Endothelial cell of umbilical vein (primary cell): ENCODE results near the gene ZNF534. TPM values are rescaled to one million over a fixed set of nuclear protein-coding genes. Genes with fewer than 3 reads are reported as not detected.

Experiments
- BruUV-seq: library from RNA; stranded (reverse); fragments of 400-500 nt; replicated peaks from 2 replicates; lab custom pipeline; 2021; lab: Mats Ljungman, UMichigan
- CTCF ChIA-PET: fragments of 300-600, 350-600 bp; sonication (Branson Sonifier 250); formaldehyde crosslinking; loops from one replicate; lab custom pipeline; 2021; ENCODE audit warnings: antibody characterized with exemption, inconsistent platforms; lab: Charles Lee
- POLR2A ChIA-PET: fragments of 300-600, 350-600 bp; sonication (Branson Sonifier 250); formaldehyde crosslinking; loops from one replicate; lab custom pipeline; 2021; ENCODE audit warnings: antibody characterized with exemption, inconsistent platforms; lab: Charles Lee
- DNase-seq: peaks from one replicate; pipeline ENCODE4 v3.0.0-alpha.2; 2011; ENCODE audit warnings: low read depth, low spot score
- FAIRE-seq: peaks from 2 replicates; lab custom pipeline; 2011; peaks lifted over from hg19 to GRCh38; lab: Jason Lieb, UNC
- H2AFZ ChIP-seq: 2 replicates; pipeline ENCODE4 v1.6.0; 2012; ENCODE audit warnings: low read depth, low read length, control low read depth, inconsistent platforms
- H3K27ac ChIP-seq: 2 replicates; pipeline ENCODE4 v1.5.1; 2011; ENCODE audit warnings: low read depth, mild to moderate bottlenecking, control low read depth, low read length, moderate library complexity; ENCODE audit not compliant: insufficient read depth
- H3K27me3 ChIP-seq, 2 experiments: 2 replicates each; pipeline versions ENCODE4 v1.6.0 to v1.6.1; 2011; ENCODE audit warnings: low read length in 2 of 2, mixed read lengths in 1 of 2; ENCODE audit not compliant: control insufficient read depth in 2 of 2, insufficient read depth in 2 of 2
- H3K36me3 ChIP-seq, 2 experiments: 2 replicates in 1 of 2; 3 replicates in 1 of 2; pipeline ENCODE4 v1.5.1; 2011; ENCODE audit warnings: low read length in 2 of 2, mild to moderate bottlenecking in 1 of 2, moderate library complexity in 1 of 2; ENCODE audit not compliant: control insufficient read depth in 2 of 2, insufficient read depth in 2 of 2; ENCODE audit errors: extremely low read depth in 1 of 2
- H3K4me1 ChIP-seq: 3 replicates; pipeline ENCODE4 v1.5.1; 2011; ENCODE audit warnings: mild to moderate bottlenecking, low read length; ENCODE audit not compliant: control insufficient read depth, insufficient read depth; ENCODE audit errors: extremely low read depth
- H3K4me2 ChIP-seq: 2 replicates; pipeline ENCODE4 v1.6.1; 2011; ENCODE audit warnings: low read length, control low read depth, mixed read lengths; ENCODE audit not compliant: insufficient read depth
- H3K4me3 ChIP-seq, 3 experiments: fragments of 200-600 bp in 1 of 3; sonication (generic), shearing (Covaris generic) in 1 of 3; replicated peaks in 1 of 3; 2 replicates each; pipeline ENCODE4 v1.5.1; 2011 to 2016; ENCODE audit warnings: control low read depth in 3 of 3, low read length in 3 of 3, mild to moderate bottlenecking in 2 of 3, inconsistent platforms in 1 of 3, low read depth in 1 of 3, moderate library complexity in 1 of 3; ENCODE audit not compliant: insufficient read depth in 1 of 3
- H3K79me2 ChIP-seq: 2 replicates; pipeline ENCODE4 v1.6.0; 2012; ENCODE audit warnings: low read length, inconsistent platforms; ENCODE audit not compliant: control insufficient read depth, insufficient read depth
- H3K9ac ChIP-seq: replicated peaks from 2 replicates; pipeline ENCODE3; 2011; ENCODE audit warnings: low read length, control low read depth; ENCODE audit not compliant: insufficient read depth; ENCODE audit errors: extremely low read depth
- H3K9me1 ChIP-seq: replicated peaks from 3 replicates; pipeline ENCODE4 v1.6.0; 2011; ENCODE audit warnings: mild to moderate bottlenecking, low read length; ENCODE audit not compliant: control insufficient read depth, insufficient read depth; ENCODE audit errors: extremely low read depth
- H3K9me3 ChIP-seq: replicated peaks from 2 replicates; pipeline ENCODE4 v1.5.1; 2012; ENCODE audit warnings: low read length, inconsistent platforms; ENCODE audit not compliant: control insufficient read depth, insufficient read depth
- H4K20me1 ChIP-seq: replicated peaks from 2 replicates; pipeline ENCODE3; 2011; ENCODE audit warnings: mild to moderate bottlenecking, low read length; ENCODE audit not compliant: control insufficient read depth, insufficient read depth; ENCODE audit errors: extremely low read depth
- CTCF ChIP-seq, 2 donors: IDR thresholded peaks; 1 replicate in 1 of 2; 2 replicates in 1 of 2; pipeline ENCODE4 v1.5.1; 2011; ENCODE audit warnings: low read length in 2 of 2, mild to moderate bottlenecking in 2 of 2, moderate library complexity in 2 of 2, control low read depth in 1 of 2, inconsistent platforms in 1 of 2, low read depth in 1 of 2; ENCODE audit not compliant: insufficient read depth in 1 of 2; ENCODE audit errors: extremely low read depth in 1 of 2
- EZH2 ChIP-seq: IDR thresholded peaks from 2 replicates; pipeline ENCODE4 v1.6.1; 2012; ENCODE audit warnings: borderline replicate concordance, low read depth, mild to moderate bottlenecking, moderate library complexity, low read length, inconsistent platforms; ENCODE audit not compliant: severe bottlenecking
- POLR2A ChIP-seq: IDR thresholded peaks from 2 replicates; pipeline ENCODE4 v1.6.1; 2012; ENCODE audit warnings: low read depth, mild to moderate bottlenecking, control low read depth, low read length
- POLR2AphosphoS5 ChIP-seq: IDR thresholded peaks from 2 replicates; pipeline ENCODE4 v1.6.1; 2012; ENCODE audit warnings: low read depth, mild to moderate bottlenecking, control low read depth, low read length, moderate library complexity; ENCODE audit not compliant: insufficient read depth
- dilution Hi-C: fragments of 300-500 bp; cut with MboI; formaldehyde crosslinking; loops from one replicate; pipeline ENCODE4 v1.15.0; 2019; ENCODE audit warnings: low sequenced_read_pairs; ENCODE audit not compliant: extremely low pct_ligation_motif_present
- intact Hi-C: fragments of 100-400 bp; cut with micrococcal nuclease; formaldehyde crosslinking; loops from one replicate; pipeline ENCODE4 v1.10.0; 2022
- polyA plus RNA-seq, 4 experiments: library from polyadenylated mRNA; depleted of rRNA in 3 of 4; stranded (reverse) in 3 of 4; unstranded in 1 of 4; fragments of >200 nt; gene quantifications; 2 replicates each; pipeline versions ENCODE4 v1.2.1 to v1.2.3, GENCODE V29; 2011 to 2012; ENCODE audit warnings: missing spikeins in 1 of 4
- total RNA-seq: library from RNA; stranded (reverse); gene quantifications from 2 replicates; pipeline ENCODE4 v1.2.3, GENCODE V29; 2021

Gene ZNF534
- total and polyA plus RNA-seq, 2 donors (not counting 3 experiments of a cell fraction or from before 2014, with no cell fraction given) = not detected

DNA sequence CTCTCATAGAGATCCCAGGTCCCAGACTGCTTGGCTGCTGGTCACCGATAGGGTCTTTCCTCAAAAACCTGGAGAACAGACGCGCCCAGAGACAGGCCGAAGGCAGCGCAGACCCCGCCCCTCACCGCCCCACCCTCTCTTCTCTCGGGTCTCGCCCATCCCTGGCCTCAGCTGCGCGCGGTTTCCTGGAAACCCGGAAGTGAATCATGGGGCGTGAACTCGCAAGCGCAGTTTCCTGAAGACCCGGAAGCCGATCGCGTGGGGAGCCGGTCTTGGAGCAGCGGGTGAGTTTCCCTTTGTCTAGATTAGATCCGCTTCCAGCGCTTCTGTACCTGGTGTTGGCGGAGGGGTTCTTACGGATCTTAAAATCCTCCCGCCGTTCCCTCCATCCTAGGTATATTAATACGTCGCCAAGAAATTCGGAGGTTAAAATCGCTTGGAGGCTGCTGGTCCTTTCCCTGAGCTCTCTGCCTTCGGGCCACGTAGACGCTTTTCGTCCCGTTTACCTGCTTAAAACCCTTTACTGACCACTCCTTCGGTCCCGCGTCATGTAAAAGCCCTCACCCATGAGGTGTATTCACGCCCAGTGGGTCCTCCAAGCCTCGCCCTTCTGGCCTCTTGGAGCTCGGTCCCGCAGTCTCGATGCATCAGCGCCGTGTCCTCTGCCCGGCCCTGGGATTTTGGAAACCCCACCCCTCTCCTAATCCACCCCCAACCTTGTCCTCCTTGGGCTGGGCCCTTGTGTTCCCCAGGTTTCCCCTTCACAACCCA is 24.6 kb downstream of the ZNF534 start, which contains the start of gene ZNF578:
Gene ZNF578, plus strand, starts transcription at position 230 of the 771 bp plus-strand sequence. CDS start 48,293 bp downstream, outside the sequence.
- FAIRE-seq = no peak
- no peaks in the 10 kb centered on the region for H3K9me1 ChIP-seq
- no peaks in the 10 kb centered on the region for H3K79me2 ChIP-seq
- POLR2A ChIA-PET = no interaction called here
- peak within 1 kb of the TSS; percentile 54 for H2AFZ ChIP-seq
- H3K27ac ChIP-seq = no peak within 1 kb of the TSS
- peak; percentile 48 for DNase-seq
- H3K9ac ChIP-seq = no peak within 1 kb of the TSS
- peak within 1 kb of the TSS; percentile 35 for H3K4me2 ChIP-seq
- peaks cover 3% of the 10 kb centered on the region for H3K9me3 ChIP-seq
- no peaks in the 10 kb centered on the region for H4K20me1 ChIP-seq
- dilution Hi-C loops = no loop called here
- intact Hi-C loops = no loop called here
- BruUV-seq = TSS peak; percentile 77
- no peaks in the 10 kb centered on the region for H3K36me3 ChIP-seq
- no peaks in the 10 kb centered on the region for H3K27me3 ChIP-seq
- no peaks in the 10 kb centered on the region for H3K4me1 ChIP-seq
- H3K4me3 ChIP-seq = peak within 1 kb of the TSS; percentile 8 to 58 (median 44)
- TF ChIP-seq POLR2A (no peak), POLR2AphosphoS5 (peak; percentile 37)
- CTCF ChIA-PET = no interaction called here

DNA sequence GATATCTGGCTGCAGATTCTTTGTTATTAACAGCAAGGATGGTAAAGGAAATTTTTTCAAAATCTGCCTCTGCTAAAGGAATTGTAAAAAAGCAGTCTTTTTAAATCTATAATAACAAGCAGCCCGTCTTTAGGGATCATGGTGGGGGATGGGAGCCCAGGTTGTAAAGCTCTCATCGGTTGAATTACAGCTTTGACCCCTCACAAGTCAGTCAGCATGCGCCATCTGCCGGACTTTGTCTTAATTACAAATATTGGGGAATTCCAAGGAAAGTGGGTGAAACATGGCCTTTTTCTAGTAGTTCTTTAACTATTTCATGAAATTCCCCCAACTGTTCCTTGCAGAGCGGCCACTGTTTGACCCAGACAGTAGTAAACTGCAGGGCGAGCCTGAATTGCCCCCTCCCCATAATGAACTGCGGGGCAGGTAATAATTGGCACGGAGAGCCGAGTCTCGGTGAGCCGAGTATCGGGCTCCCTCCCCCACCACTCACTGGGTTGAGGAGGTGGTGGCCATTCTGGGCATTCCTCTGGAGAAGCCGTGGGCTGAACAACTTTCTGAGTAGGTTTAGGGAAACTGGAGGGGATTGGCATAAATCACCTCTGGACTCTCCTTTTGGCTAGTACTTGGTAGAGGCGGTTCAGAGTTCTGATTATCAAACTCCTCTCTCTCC is 36.0 kb downstream of the ZNF534 start:
- CTCF ChIA-PET = interaction anchor here (0.7 kb wide), 1 partner anchor 217 kb away, joined by 3 read pairs; no protein-coding TSS in a partner anchor
- Histone ChIP-seq H3K4me2 (no peak overlapping the region), H3K9ac (no peak overlapping the region), H3K36me3 (no peaks in the 10 kb centered on the region), H3K9me1 (no peaks in the 10 kb centered on the region), H3K27ac (no peak overlapping the region), H3K79me2 (no peaks in the 10 kb centered on the region), H3K4me1 (no peaks in the 10 kb centered on the region), H2AFZ (no peak overlapping the region), H3K4me3 (no peak overlapping the region), H3K27me3 (no peaks in the 10 kb centered on the region), H4K20me1 (no peaks in the 10 kb centered on the region), H3K9me3 (no peaks in the 10 kb centered on the region)
- no peak for FAIRE-seq
- no TSS peak for BruUV-seq
- no peak for TF ChIP-seq CTCF (IDR thresholded peaks at IDR 0.05; ENCODE audit: extremely low read depth in 1 of 2, insufficient read depth in 1 of 2, low read depth in 1 of 2, low read length in 2 of 2)
- TF ChIP-seq EZH2 = no peak
- POLR2A ChIA-PET = no interaction called here
- dilution Hi-C loops = no loop called here
- intact Hi-C loops = no loop called here
- no peak for DNase-seq
